OCI-LY3 (cell line): ENCODE measurements around the gene RPL18.

Source experiments
- H2AFZ ChIP-seq: fragments of 200-600, 300-600 bp; shearing (Covaris generic); 2 replicates; pipeline ENCODE4 v1.6.0; 2014; ENCODE audit warnings: antibody characterized with exemption, low read depth, low read length
- H3K27ac ChIP-seq: fragments of 200-600, 300-600 bp; sonication (generic); 2 replicates; pipeline ENCODE4 v1.5.1; 2014; ENCODE audit warnings: mild to moderate bottlenecking, low read length, moderate library complexity, mixed read lengths
- H3K27me3 ChIP-seq: fragments of 200-600, 300-600 bp; sonication (generic); 2 replicates; pipeline ENCODE4 v1.6.1; 2014; ENCODE audit warnings: low read depth, low read length, mixed read lengths
- H3K36me3 ChIP-seq: fragments of 200-600, 300-600 bp; sonication (generic); replicated peaks from 2 replicates; pipeline ENCODE3; 2014; ENCODE audit warnings: low read depth, low read length, mixed read lengths
- H3K4me1 ChIP-seq: fragments of 300-600, 200-600 bp; sonication (generic); 2 replicates; pipeline ENCODE4 v1.6.1; 2014; ENCODE audit warnings: low read length, mixed read lengths
- H3K4me2 ChIP-seq: fragments of 200-600, 300-600 bp; sonication (generic); 2 replicates; pipeline ENCODE4 v1.6.1; 2014; ENCODE audit warnings: low read length, mixed read lengths
- H3K4me3 ChIP-seq: fragments of 300-600, 200-600 bp; sonication (generic); 2 replicates; pipeline ENCODE4 v1.5.1; 2014; ENCODE audit warnings: antibody characterized with exemption, mild to moderate bottlenecking, low read length, moderate library complexity
- H3K79me2 ChIP-seq: fragments of 300-600, 200-600 bp; shearing (Covaris generic); 2 replicates; pipeline ENCODE4 v1.6.1; 2014; ENCODE audit warnings: mild to moderate bottlenecking, low read length, mixed read lengths
- H3K9ac ChIP-seq: fragments of 300-600, 200-600 bp; shearing (Covaris generic); 2 replicates; pipeline ENCODE4 v1.6.0; 2014; ENCODE audit warnings: mild to moderate bottlenecking, low read length, moderate library complexity
- H3K9me3 ChIP-seq: fragments of 200-600, 300-600 bp; shearing (Covaris generic); 2 replicates; pipeline ENCODE4 v1.6.1; 2014; ENCODE audit warnings: low read length, mixed read lengths; ENCODE audit not compliant: insufficient read depth
- H4K20me1 ChIP-seq: fragments of 200-600, 300-600 bp; sonication (generic); 2 replicates; pipeline ENCODE4 v1.6.1; 2016; ENCODE audit warnings: low read length, mixed read lengths; ENCODE audit not compliant: insufficient read depth
- CTCF ChIP-seq: fragments of 200-600, 300-600 bp; sonication (generic); IDR thresholded peaks from 2 replicates; pipeline ENCODE4 v1.5.1; 2014; ENCODE audit warnings: antibody characterized with exemption, low read length, low read depth
- EZH2phosphoT487 ChIP-seq: fragments of 200-600 bp; shearing (Covaris generic); IDR thresholded peaks from 2 replicates; pipeline ENCODE4 v1.6.1; 2018; ENCODE audit warnings: antibody characterized with exemption, mixed run types, low read depth

Gene RPL18

GRCh38 chr19:48635966-48636858 lies 17.2 kb upstream of the RPL18 start:
- Histone ChIP-seq H3K27me3 (no peaks in the 10 kb centered on the region), H2AFZ (no peak overlapping the region), H3K9ac (peak overlapping the region; percentile 85), H3K79me2 (peaks cover 16% of the 10 kb centered on the region), H3K4me3 (peak overlapping the region; percentile 77), H3K9me3 (no peaks in the 10 kb centered on the region), H3K36me3 (no peaks in the 10 kb centered on the region), H4K20me1 (no peaks in the 10 kb centered on the region), H3K4me1 (peaks cover 45% of the 10 kb centered on the region), H3K4me2 (peak overlapping the region; percentile 85), H3K27ac (peak overlapping the region; percentile 94)
- TF ChIP-seq EZH2phosphoT487 (no peak), CTCF (no peak)

- Histone ChIP-seq H3K4me2 (peak overlapping the region; percentile 95), H3K4me1 (peaks cover 45% of the 10 kb centered on the region), H3K9me3 (no peaks in the 10 kb centered on the region), H3K9ac (peak overlapping the region; percentile 85), H3K27me3 (no peaks in the 10 kb centered on the region), H3K27ac (peak overlapping the region; percentile 76), H3K36me3 (peaks cover 5% of the 10 kb centered on the region), H3K79me2 (peaks cover 16% of the 10 kb centered on the region), H4K20me1 (no peaks in the 10 kb centered on the region), H3K4me3 (peak overlapping the region; percentile 77), H2AFZ (no peak overlapping the region)
- no peak for TF ChIP-seq EZH2phosphoT487
- TF ChIP-seq CTCF, result no peak
Measured at GRCh38 chr19:48635263-48635965, 16.4 kb upstream of the RPL18 start.

GRCh38 chr19:48634424-48635262 lies 15.7 kb upstream of the RPL18 start:
- H3K9me3 ChIP-seq, result no peaks in the 10 kb centered on the region
- H3K4me2 ChIP-seq, result peak overlapping the region; percentile 95
- peak overlapping the region; percentile 76 for H3K27ac ChIP-seq
- H3K9ac ChIP-seq, result peak overlapping the region; percentile 83
- no peaks in the 10 kb centered on the region for H4K20me1 ChIP-seq
- peaks cover 16% of the 10 kb centered on the region for H3K79me2 ChIP-seq
- H3K4me3 ChIP-seq, result peak overlapping the region; percentile 77
- H3K4me1 ChIP-seq, result peaks cover 45% of the 10 kb centered on the region
- no peak for TF ChIP-seq EZH2phosphoT487
- no peak for TF ChIP-seq CTCF
- peak overlapping the region; percentile 30; the same call in 1 of the 2 replicates for H2AFZ ChIP-seq
- no peaks in the 10 kb centered on the region for H3K27me3 ChIP-seq
- peaks cover 13% of the 10 kb centered on the region for H3K36me3 ChIP-seq
